Ovary (tissue), 3 donors: ENCODE data around the gene ANKDD1B.

ENCODE experiments used
- CTCF ChIP-seq, 3 donors: fragments of 450-650 bp in 2 of 3; fragments of 200-600 bp in 1 of 3; IDR thresholded peaks; one replicate each; pipeline versions ENCODE4 v1.5.1 to v1.8.0; 2016 to 2022; ENCODE audit warnings: antibody characterized with exemption in 3 of 3, mild to moderate bottlenecking in 1 of 3
- EP300 ChIP-seq: sonication (generic); formaldehyde crosslinking; IDR thresholded peaks from one replicate; pipeline ENCODE4 v1.6.1; 2017; ENCODE audit warnings: antibody characterized with exemption
- donor health status: DM: no; HTN: no; CAD: no.

GRCh38 chr5:75601567-75601966 lies 9.7 kb upstream of the ANKDD1B start:
- TF ChIP-seq CTCF (IDR thresholded peaks at IDR 0.05) (no peak), EP300 (no peak)
